GM18499 (cell line): ENCODE data around the gene SERPINC1.
"Not testable (repeated sequence)": the region's sequence is repeated elsewhere in the genome, so short reads cannot be mapped to it uniquely, and the experiment has no call there.

Experiments used
- ATAC-seq: cut with Tn5 transposase; IDR thresholded peaks from one replicate; pipeline ENCODE4 v1.9.1; 2021; ENCODE audit warnings: moderate number of reproducible peaks; ENCODE audit not compliant: insufficient read depth, unreplicated experiment

The SERPINC1 gene

GRCh38 chr1:173894189-173894588 lies 22.9 kb downstream of the SERPINC1 start:
- ATAC-seq: no peak

- no peak for ATAC-seq
These were observed 23.5 kb downstream of the SERPINC1 start for GRCh38 chr1:173893611-173894010.

DNA sequence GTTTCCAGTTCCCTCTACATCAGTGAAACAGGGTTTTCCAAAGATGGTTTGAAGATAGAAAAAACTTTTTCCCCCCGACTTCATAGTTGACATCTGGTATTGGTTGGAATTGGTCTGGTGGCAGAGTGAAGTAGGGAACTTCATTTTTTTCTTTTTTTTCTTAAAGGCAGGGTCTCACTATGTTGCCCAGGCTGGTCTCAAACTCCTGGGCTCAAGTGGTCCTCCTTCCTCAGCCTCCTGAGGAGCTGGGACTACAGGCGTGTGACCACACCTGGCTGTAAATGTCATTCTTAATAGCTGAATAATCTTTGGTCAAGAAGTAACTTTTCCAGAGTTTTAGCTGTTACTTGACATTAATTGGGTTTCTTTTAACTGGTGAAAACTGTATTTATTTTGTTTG lies 27.2 kb downstream of the SERPINC1 start:
- ATAC-seq: no peak

- no peak for ATAC-seq
These were observed 28.4 kb downstream of the SERPINC1 start for GRCh38 chr1:173888749-173889148.

- ATAC-seq: no peak
These were observed 29.5 kb downstream of the SERPINC1 start for GRCh38 chr1:173887627-173888026.

GRCh38 chr1:173886746-173887611 lies 30.1 kb downstream of the SERPINC1 start:
- ATAC-seq: no peak

DNA sequence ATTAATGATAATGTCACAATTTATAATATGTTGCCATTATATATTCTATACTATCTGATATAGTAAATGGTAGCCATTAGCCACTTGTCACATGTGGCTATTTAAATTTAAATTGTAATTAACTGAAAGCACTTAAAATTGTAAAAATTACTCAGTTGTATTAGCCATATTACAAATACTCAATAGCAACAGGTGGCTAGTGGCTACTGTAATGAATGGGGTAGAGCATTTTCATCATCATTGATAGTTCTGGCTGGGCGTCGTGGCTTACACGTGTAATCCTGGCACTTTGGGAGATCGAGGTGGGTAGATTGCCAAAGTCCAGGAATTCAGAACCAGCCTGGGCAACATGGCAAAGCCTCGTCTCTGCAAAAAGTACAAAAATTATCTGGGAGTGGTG lies 32.4 kb downstream of the SERPINC1 start:
- no peak for ATAC-seq

DNA sequence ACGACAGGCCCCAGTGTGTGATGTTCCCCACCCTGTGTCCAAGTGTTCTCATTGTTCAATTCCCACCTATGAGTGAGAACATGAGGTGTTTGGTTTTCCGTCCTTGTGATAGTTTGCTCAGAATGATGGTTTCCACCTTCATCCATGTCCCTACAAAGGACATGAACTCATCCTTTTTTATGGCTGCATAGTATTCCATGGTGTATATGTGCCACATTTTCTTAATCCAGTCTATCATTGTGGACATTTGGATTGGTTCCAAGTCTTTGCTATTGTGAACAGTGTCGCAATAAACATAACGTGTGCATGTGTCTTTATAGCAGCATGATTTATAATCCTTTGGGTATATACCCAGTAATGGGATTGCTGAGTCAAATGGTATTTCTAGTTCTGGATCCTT lies 36.0 kb downstream of the SERPINC1 start:
- ATAC-seq: not testable (repeated sequence)

DNA sequence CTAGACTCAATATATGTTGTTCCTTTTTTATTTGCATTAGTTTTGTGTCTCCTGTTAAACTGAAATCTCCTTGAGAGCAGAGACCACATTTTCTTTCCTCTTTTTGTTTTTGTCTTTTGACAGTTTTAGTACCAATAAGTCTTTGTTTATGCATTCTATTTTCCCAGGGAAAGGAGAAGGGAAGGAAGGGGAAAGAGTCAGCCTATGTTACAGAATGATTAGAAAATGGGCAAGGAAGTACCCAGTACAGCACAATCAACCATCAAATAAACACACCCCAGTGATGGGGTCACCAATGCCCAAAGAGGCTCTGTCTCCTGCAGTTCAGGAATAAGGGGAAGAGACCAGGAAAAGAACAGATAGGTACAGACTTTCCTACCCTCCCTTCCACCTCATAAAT lies 38.9 kb downstream of the SERPINC1 start:
- no peak for ATAC-seq

GRCh38 chr1:173876732-173877131 lies 40.4 kb downstream of the SERPINC1 start:
- ATAC-seq: no peak

DNA sequence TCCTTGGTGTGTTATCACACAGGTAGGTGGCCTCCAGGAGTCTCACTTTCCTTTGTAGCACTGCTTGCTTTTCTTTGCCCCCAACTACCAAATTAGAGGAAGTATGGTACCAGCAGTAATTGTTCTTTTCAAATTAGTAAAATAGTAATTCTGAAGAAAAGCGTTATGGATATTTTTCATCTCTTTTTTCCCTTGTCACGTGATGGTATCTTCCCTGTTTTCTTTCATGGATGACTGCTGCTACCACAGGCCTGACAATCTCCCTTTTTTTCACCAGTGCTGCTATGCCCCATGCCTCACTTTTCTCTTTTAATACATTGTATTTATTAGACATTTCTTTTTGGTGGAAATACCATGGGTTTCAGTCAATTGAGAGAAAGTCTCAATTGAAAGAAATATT lies 45.6 kb downstream of the SERPINC1 start:
- ATAC-seq: no peak

DNA sequence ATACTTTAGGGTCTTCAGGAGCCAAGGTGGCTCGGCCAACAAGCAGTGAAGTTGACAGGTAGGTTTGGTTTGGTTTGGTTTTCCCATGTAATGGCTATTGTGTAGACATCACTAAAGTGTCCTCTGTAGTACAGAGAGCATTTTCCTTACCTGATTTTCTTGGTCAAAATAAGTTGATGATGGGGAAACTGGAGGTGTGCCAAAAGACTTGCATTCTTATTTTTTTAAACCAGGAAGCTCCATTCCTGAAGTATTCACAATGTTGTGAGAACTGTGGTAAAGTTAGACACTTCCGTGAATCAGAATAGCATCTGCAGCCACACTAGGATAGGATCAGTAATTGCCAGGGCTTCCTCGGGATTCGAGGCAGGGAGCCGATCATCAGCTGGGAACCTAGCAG lies 46.0 kb downstream of the SERPINC1 start:
- ATAC-seq: no peak

GRCh38 chr1:173870252-173871075 lies 46.7 kb downstream of the SERPINC1 start:
- no peak for ATAC-seq

DNA sequence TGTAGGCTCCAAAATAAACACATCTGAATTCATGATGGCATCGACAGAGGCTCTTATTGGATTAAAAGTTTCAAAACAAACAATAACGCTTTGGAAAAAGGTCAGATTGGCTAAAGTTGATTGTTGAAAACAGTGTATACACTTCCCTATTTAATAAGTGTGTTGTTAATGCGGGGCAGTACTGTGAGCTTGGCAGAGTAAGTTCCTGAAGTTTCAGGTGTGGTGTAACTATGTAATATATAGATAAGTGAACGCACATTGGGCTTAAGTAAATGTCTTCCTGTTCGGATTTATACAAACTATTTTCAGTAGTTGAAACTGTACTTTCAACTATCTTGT lies 48.1 kb downstream of the SERPINC1 start:
- no peak for ATAC-seq

- ATAC-seq: peak; percentile 33
These were observed 48.7 kb downstream of the SERPINC1 start, which contains the start of gene ZBTB37 for GRCh38 chr1:173868266-173869020. TSS of gene ZBTB37 (plus strand) at chr1:173868380. CDS start at chr1:173870226, 1,846 bp downstream.

GRCh38 chr1:173867753-173868265 lies 49.3 kb downstream of the SERPINC1 start, which contains the start of gene GAS5:
TSS of gene GAS5 (minus strand) at chr1:173867989.
- ATAC-seq: peak; percentile 72

GRCh38 chr1:173867141-173867752 lies 49.9 kb downstream of the SERPINC1 start:
- no peak for ATAC-seq

DNA sequence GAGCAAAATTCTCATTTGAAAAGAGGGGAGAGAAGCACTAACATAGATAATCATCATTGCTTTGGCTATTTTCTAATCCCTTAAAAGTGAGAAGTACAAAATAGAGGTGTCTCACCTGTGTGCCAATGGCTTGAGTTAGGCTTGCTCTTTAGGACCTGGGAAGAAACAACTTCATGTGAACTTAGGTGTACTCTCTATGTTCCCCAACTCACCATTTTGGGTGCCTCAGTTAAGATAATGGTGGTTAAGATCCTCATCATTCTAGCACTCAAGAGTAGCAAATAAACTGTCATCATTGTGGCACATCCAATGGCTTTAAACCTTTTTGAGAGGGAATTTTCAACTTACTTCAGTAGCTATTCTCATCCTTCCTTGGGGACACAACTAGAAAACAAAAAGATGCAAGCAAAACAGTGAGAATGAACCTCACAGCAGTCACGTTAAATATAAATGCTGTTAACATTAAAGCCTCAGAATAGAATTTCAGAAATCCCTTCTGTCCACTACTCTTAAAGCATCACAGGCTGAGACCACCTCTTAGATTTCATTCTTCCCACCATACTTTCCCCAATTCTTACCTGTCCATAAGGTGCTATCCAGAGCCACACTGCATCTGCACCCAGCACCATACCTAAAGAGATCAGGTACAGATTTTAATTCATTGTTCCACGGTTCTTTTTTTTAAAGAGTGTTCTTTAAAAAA lies 50.6 kb downstream of the SERPINC1 start:
- ATAC-seq: no peak

- no peak for ATAC-seq
These were observed 51.5 kb downstream of the SERPINC1 start for GRCh38 chr1:173865468-173866164.
